GM13976 (cell line): ENCODE results near the gene CFAP54.

Experiments
- DNase-seq: peaks from one replicate; pipeline ENCODE4 v3.0.0; 2012; ENCODE audit warnings: low spot score
- CTCF ChIP-seq: IDR thresholded peaks from 2 replicates; pipeline ENCODE4 v1.5.1; 2012; ENCODE audit warnings: borderline replicate concordance, mild to moderate bottlenecking; ENCODE audit not compliant: insufficient read depth; ENCODE audit errors: extremely low read depth, missing control alignments, control extremely low read depth
- in situ Hi-C: fragments of 300-500 bp; cut with MboI; formaldehyde crosslinking; loops from one replicate; pipeline ENCODE4 v1.12.0; 2022; ENCODE audit warnings: low sequenced_read_pairs, mixed read lengths, inconsistent platforms; ENCODE audit not compliant: unreplicated experiment

CFAP54 gene

GRCh38 chr12:96510306-96510764 is 21.0 kb downstream of the CFAP54 start:
- no peak for TF ChIP-seq CTCF
- in situ Hi-C loops: loop anchor here (10.0 to 25.0 kb wide), 2 partner anchors 106 to 298 kb away; partner anchors contain the start of gene CDK17
- no peak for DNase-seq

- in situ Hi-C loops: loop anchor here (10.0 to 25.0 kb wide), 2 partner anchors 108 to 301 kb away; partner anchors contain the start of gene CDK17
- no peak for DNase-seq
- TF ChIP-seq CTCF: no peak
Measured at GRCh38 chr12:96513166-96513565, 23.8 kb downstream of the CFAP54 start.

GRCh38 chr12:96513681-96514080 is 24.3 kb downstream of the CFAP54 start:
- in situ Hi-C loops: loop anchor here (10.0 to 25.0 kb wide), 2 partner anchors 109 to 301 kb away; partner anchors contain the start of gene CDK17
- DNase-seq: no peak
- no peak for TF ChIP-seq CTCF

GRCh38 chr12:96514328-96514727 is 25.0 kb downstream of the CFAP54 start:
- peak; percentile 37 for DNase-seq
- in situ Hi-C loops: loop anchor here (10.0 to 25.0 kb wide), 2 partner anchors 110 to 302 kb away; partner anchors contain the start of gene CDK17
- TF ChIP-seq CTCF: no peak

- TF ChIP-seq CTCF: peak; percentile 53
- peak; percentile 65 for DNase-seq
- in situ Hi-C loops: loop anchor here (10.0 to 25.0 kb wide), 2 partner anchors 112 to 304 kb away; partner anchors contain the start of gene CDK17
Measured at GRCh38 chr12:96516472-96517430, 27.4 kb downstream of the CFAP54 start.

- no peak for DNase-seq
- in situ Hi-C loops: loop anchor here (10.0 to 25.0 kb wide), 2 partner anchors 308 to 456 kb away; no protein-coding TSS in a partner anchor
- TF ChIP-seq CTCF: no peak
Measured at GRCh38 chr12:96520767-96521166, 31.4 kb downstream of the CFAP54 start.
